Spleen (tissue), 11 donors: ENCODE results near the gene GRK3. TPM values are rescaled to one million over a fixed set of nuclear protein-coding genes. Genes with fewer than 3 reads are reported as not detected.

ENCODE experiments used
- DNase-seq: peaks from one replicate; pipeline ENCODE4 v3.0.0-alpha.2; 2020
- H3K27ac ChIP-seq, 8 donors: fragments of 200-600 bp; sonication (generic) in 7 of 8; 1 replicate in 4 of 8; 2 replicates in 4 of 8; pipeline versions ENCODE4 v1.5.0 to v1.8.0; 2016 to 2021; ENCODE audit warnings: inconsistent platforms in 4 of 8, mild to moderate bottlenecking in 4 of 8, moderate library complexity in 1 of 8
- H3K27me3 ChIP-seq, 7 donors: fragments of 200-600 bp; sonication (generic) in 6 of 7; replicated peaks in 1 of 7; 1 replicate in 4 of 7; 2 replicates in 3 of 7; pipeline versions ENCODE4 v1.5.0 to v1.8.0; 2016 to 2021; ENCODE audit warnings: inconsistent platforms in 3 of 7, mild to moderate bottlenecking in 1 of 7
- H3K36me3 ChIP-seq, 6 donors: fragments of 200-600 bp; sonication (generic) in 5 of 6; 1 replicate in 4 of 6; 2 replicates in 2 of 6; pipeline versions ENCODE4 v1.5.0 to v1.8.0; 2016 to 2021; ENCODE audit warnings: inconsistent platforms in 2 of 6
- H3K4me1 ChIP-seq, 6 donors: fragments of 200-600 bp; sonication (generic) in 5 of 6; 1 replicate in 3 of 6; 2 replicates in 3 of 6; pipeline versions ENCODE4 v1.5.0 to v1.8.0; 2016 to 2021; ENCODE audit warnings: inconsistent platforms in 3 of 6
- H3K4me3 ChIP-seq, 8 donors: fragments of 200-600 bp; sonication (generic) in 7 of 8; 1 replicate in 4 of 8; 2 replicates in 4 of 8; pipeline versions ENCODE4 v1.5.0 to v1.8.0; 2016 to 2021; ENCODE audit warnings: inconsistent platforms in 4 of 8, mild to moderate bottlenecking in 4 of 8, moderate library complexity in 2 of 8
- H3K9me3 ChIP-seq, 8 donors: fragments of 200-600 bp; sonication (generic) in 7 of 8; 1 replicate in 4 of 8; 2 replicates in 4 of 8; pipeline versions ENCODE4 v1.5.0 to v1.8.0; 2016 to 2021; ENCODE audit warnings: inconsistent platforms in 4 of 8
- POLR2A ChIP-seq, 3 donors: fragments of 450-650 bp; IDR thresholded peaks; one replicate each; pipeline ENCODE4 v1.5.1; 2017; ENCODE audit warnings: antibody characterized with exemption in 3 of 3, mild to moderate bottlenecking in 1 of 3
- POLR2AphosphoS5 ChIP-seq, 3 donors: sonication (generic); formaldehyde crosslinking; IDR thresholded peaks; one replicate each; pipeline ENCODE4 v1.5.1; 2017; ENCODE audit warnings: antibody characterized with exemption in 3 of 3
- WGBS, 5 donors: extraction: QIAGEN DNeasy Blood & Tissue Kit in 3 of 5; methylation state at CpG; one replicate each; pipeline versions ENCODE4 v1.1.5 to v1.1.7; 2013 to 2018; 5-methylcytosine and 5-hydroxymethylcytosine counted together
- intact Hi-C: fragments of 100-400 bp; cut with DNase I; formaldehyde crosslinking; loops from one replicate; pipeline ENCODE4 v1.15.0; 2023; ENCODE audit warnings: low total_unique reads
- polyA plus RNA-seq, 3 donors: library from polyadenylated mRNA; stranded (reverse); fragments of 200-250 nt; gene quantifications; one replicate each; pipeline ENCODE4 v1.2.1, GENCODE V29; 2013
- total RNA-seq, 7 donors: library from RNA; depleted of rRNA in 3 of 7; stranded (reverse); fragments of >200 nt in 3 of 7; fragmentation: NEBNext Ultra II Directional in 4 of 7; extraction: Animal tissue kit (Norgen Biotek cat#: 25700) in 4 of 7; gene quantifications; one replicate each; pipeline versions ENCODE4 v1.1.0 to v1.2.1, GENCODE V29; 2016 to 2021
- TF ChIP-seq, protein P1 (sequence below), 11 experiments: fragments of 200-600 bp in 7 of 11; fragments of 450-650 bp in 4 of 11; sonication (generic) in 4 of 11; IDR thresholded peaks in 8 of 11; conservative IDR thresholded peaks in 3 of 11; 1 replicate in 7 of 11; 2 replicates in 4 of 11; pipeline versions ENCODE4 v1.4.0 to v1.8.0; 2016 to 2021; ENCODE audit warnings: antibody characterized with exemption in 11 of 11, inconsistent platforms in 4 of 11, mild to moderate bottlenecking in 1 of 11
- donor health status: healthy with polysubstance abuse.
- donor health status: DM: no; HTN: no; CAD: no; lungs with moderate emphysema.
- donor health status: DM: no; HTN: no; CAD: no.
- donor health status: Bipolar disorder and iron deficiency.
- donor health status: healthy.
- donor health status: DM: no; HTN: no; CAD: no.
- donor health status: DM: yes; HTN: yes; CAD: no.

Gene GRK3
- total and polyA plus RNA-seq, 10 donors, result 9.3 to 60.7 (median 45.7) TPM

DNA sequence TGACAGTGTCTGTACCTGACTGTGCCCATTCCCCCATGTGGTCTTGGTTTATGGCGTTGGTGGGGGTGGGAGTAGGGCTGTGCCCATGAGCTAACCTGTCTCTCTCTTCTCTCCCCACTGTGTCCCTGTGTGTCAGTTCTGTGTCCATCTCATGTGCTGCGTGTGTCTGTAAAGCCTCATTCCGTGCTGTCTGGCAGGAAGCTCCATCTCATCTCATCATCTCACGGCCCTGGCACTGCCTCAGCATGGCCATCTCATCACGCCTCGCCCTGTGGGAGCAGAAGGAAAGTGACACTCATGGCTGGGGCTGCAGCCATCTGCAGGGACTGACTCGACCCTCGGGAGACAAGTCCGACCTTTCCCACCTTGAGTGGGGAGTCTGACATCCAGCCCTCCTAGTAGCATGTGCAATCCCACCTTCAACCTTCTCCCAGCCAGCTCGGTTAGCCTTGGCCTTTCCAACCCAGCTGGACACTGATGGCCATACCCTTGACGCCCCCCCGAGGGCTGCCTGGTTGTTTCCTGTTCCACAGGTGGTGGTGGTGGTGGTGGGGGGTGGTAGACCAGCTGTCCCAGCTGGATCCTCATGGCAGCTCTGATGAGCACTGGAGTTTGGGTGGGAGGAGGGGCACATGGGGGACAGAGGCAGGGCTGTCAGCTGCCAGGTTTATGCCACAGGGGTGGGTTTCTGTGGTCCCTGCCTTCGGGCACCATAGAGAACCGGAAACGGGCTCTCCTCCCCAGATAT, 196.5 kb downstream of the GRK3 start:
- TF ChIP-seq POLR2A (IDR thresholded peaks at IDR 0.05) (no peak), POLR2AphosphoS5 (IDR thresholded peaks at IDR 0.05) (no peak)
- TF ChIP-seq, protein P1, sequence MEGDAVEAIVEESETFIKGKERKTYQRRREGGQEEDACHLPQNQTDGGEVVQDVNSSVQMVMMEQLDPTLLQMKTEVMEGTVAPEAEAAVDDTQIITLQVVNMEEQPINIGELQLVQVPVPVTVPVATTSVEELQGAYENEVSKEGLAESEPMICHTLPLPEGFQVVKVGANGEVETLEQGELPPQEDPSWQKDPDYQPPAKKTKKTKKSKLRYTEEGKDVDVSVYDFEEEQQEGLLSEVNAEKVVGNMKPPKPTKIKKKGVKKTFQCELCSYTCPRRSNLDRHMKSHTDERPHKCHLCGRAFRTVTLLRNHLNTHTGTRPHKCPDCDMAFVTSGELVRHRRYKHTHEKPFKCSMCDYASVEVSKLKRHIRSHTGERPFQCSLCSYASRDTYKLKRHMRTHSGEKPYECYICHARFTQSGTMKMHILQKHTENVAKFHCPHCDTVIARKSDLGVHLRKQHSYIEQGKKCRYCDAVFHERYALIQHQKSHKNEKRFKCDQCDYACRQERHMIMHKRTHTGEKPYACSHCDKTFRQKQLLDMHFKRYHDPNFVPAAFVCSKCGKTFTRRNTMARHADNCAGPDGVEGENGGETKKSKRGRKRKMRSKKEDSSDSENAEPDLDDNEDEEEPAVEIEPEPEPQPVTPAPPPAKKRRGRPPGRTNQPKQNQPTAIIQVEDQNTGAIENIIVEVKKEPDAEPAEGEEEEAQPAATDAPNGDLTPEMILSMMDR (IDR thresholded peaks at IDR 0.05 in 8 of 11, conservative IDR thresholded peaks at IDR 0.05 in 3 of 11), result no peak
- peaks cover 0 to 10% (median 5%) of the 10 kb centered on the region in 8 donors for H3K9me3 ChIP-seq
- H3K4me3 ChIP-seq, result no peak overlapping the region
- intact Hi-C loops, result no loop called here
- WGBS, 5 donors, result 61 to 80% (median 71%) methylated on average over 15 of the region's 15 CpGs
- no peaks in the 10 kb centered on the region for H3K36me3 ChIP-seq
- peaks cover 0 to 7% (median 0%) of the 10 kb centered on the region in 7 donors for H3K27me3 ChIP-seq
- no peak for DNase-seq
- peaks cover 0 to 42% (median 8%) of the 10 kb centered on the region in 6 donors for H3K4me1 ChIP-seq
- H3K27ac ChIP-seq, result peak overlapping the region in 3 of 8 donors; percentile 9 to 67 (median 41)

GRCh38 chr22:25762147-25762546, 197.7 kb downstream of the GRK3 start:
- no peak overlapping the region for H3K4me3 ChIP-seq
- WGBS, 5 donors, result 69 to 89% (median 76%) methylated on average over 5 of the region's 5 CpGs

DNA sequence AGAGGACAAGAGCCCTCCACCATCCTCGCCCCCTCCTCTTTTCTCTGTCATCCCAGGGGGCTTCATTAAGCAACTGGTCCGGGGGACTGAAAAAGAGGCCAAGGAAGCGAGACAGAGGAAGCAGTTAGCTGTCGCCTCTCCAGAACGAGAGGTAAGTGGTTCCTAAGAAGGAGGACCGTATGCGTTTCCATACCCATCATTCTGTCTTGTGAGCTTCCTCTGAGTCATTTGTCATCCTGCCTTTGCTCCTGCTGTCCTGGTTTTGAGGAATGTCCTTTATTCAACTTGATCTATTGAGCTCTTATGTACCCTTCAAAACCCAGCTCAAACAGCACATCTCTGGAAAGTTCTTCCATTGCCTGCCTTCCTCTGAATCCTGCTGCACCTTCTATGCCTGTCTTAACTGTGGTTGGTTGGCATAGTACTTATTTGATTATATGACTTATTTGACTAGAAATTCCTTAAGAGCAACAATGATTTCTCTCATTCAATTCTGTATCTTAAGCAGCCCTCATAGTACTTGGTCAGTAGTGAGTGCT, 198.8 kb downstream of the GRK3 start:
- intact Hi-C loops, result no loop called here
- 77 to 84% (median 83%) methylated on average over 7 of the region's 7 CpGs for WGBS, 5 donors
- Histone ChIP-seq H3K4me3 (no peak overlapping the region), H3K4me1 (peaks cover 0 to 28% (median 3%) of the 10 kb centered on the region in 6 donors), H3K9me3 (peaks cover 0 to 27% (median 18%) of the 10 kb centered on the region in 8 donors), H3K27ac (no peak overlapping the region), H3K36me3 (no peaks in the 10 kb centered on the region), H3K27me3 (peaks cover 0 to 7% (median 0%) of the 10 kb centered on the region in 7 donors)
- DNase-seq, result no peak
- no peak for TF ChIP-seq POLR2A (IDR thresholded peaks at IDR 0.05)
- TF ChIP-seq, protein P1 (IDR thresholded peaks at IDR 0.05 in 8 of 11, conservative IDR thresholded peaks at IDR 0.05 in 3 of 11), result no peak
- no peak for TF ChIP-seq POLR2AphosphoS5 (IDR thresholded peaks at IDR 0.05)

More at GRCh38 chr22:25762147-25762546, 197.7 kb downstream of the GRK3 start:
- Histone ChIP-seq H3K4me1 (peaks cover 0 to 40% (median 7%) of the 10 kb centered on the region in 6 donors), H3K27me3 (peaks cover 0 to 7% (median 0%) of the 10 kb centered on the region in 7 donors), H3K36me3 (no peaks in the 10 kb centered on the region), H3K27ac (peak overlapping the region in 2 of 8 donors; percentile 33 to 67), H3K9me3 (peaks cover 0 to 21% (median 16%) of the 10 kb centered on the region in 8 donors)
- DNase-seq, result no peak
- intact Hi-C loops, result no loop called here
- TF ChIP-seq, protein P1 (IDR thresholded peaks at IDR 0.05 in 8 of 11, conservative IDR thresholded peaks at IDR 0.05 in 3 of 11), result no peak
- TF ChIP-seq POLR2AphosphoS5 (IDR thresholded peaks at IDR 0.05), result peak in 1 of 3 donors; percentile 37
